OCI-LY1 (cell line): ENCODE results near the gene ETV1.

Experiments used
- EZH2 ChIP-seq: fragments of 200-600 bp; sonication (generic), shearing (Covaris generic); IDR thresholded peaks from 2 replicates; pipeline ENCODE4 v1.8.0; 2017; ENCODE audit warnings: borderline replicate concordance, mixed run types, mild to moderate bottlenecking, antibody characterized with exemption, low read length, moderate library complexity, mixed read lengths
- TF ChIP-seq, protein P1 (sequence below): fragments of 200-600 bp; sonication (generic), shearing (Covaris generic); IDR thresholded peaks from 2 replicates; pipeline ENCODE4 v1.5.1; 2017; ENCODE audit warnings: mild to moderate bottlenecking, antibody characterized with exemption, low read length, moderate library complexity, mixed read lengths

GRCh38 chr7:13988731-13989125, 738 bp downstream of the ETV1 start:
- TF ChIP-seq, protein P1, sequence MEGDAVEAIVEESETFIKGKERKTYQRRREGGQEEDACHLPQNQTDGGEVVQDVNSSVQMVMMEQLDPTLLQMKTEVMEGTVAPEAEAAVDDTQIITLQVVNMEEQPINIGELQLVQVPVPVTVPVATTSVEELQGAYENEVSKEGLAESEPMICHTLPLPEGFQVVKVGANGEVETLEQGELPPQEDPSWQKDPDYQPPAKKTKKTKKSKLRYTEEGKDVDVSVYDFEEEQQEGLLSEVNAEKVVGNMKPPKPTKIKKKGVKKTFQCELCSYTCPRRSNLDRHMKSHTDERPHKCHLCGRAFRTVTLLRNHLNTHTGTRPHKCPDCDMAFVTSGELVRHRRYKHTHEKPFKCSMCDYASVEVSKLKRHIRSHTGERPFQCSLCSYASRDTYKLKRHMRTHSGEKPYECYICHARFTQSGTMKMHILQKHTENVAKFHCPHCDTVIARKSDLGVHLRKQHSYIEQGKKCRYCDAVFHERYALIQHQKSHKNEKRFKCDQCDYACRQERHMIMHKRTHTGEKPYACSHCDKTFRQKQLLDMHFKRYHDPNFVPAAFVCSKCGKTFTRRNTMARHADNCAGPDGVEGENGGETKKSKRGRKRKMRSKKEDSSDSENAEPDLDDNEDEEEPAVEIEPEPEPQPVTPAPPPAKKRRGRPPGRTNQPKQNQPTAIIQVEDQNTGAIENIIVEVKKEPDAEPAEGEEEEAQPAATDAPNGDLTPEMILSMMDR = no peak
- TF ChIP-seq EZH2 = no peak
